K562 (cell line): ENCODE measurements around the gene PITPNB. TPM values are rescaled to one million over a fixed set of nuclear protein-coding genes. Genes with fewer than 3 reads are reported as not detected.

Experiments used
- BCL6 ChIP-seq: fragments of 250-450 bp; sonication (Bioruptor Pico); IDR thresholded peaks from 2 replicates; pipeline ENCODE4 v1.4.0; 2020
- GTF2E2 ChIP-seq: fragments of 200-800 bp; sonication (Bioruptor generic); IDR thresholded peaks from 2 replicates; pipeline ENCODE4 v1.6.1; 2016; ENCODE audit warnings: missing genetic modification characterization, missing compliant biosample characterization
- MEIS2 ChIP-seq: fragments of 450-650 bp; IDR thresholded peaks from 2 replicates; pipeline ENCODE4 v1.6.1; 2014; ENCODE audit warnings: mild to moderate bottlenecking; ENCODE audit not compliant: partially characterized antibody
- MYC ChIP-seq, 2 experiments: fragments of 250-450 bp in 1 of 2; sonication (Bioruptor Pico) in 1 of 2; IDR thresholded peaks; 2 replicates each; pipeline versions ENCODE4 v1.5.1 to v1.6.1; 2012 to 2021; ENCODE audit warnings: low read depth in 2 of 2, borderline replicate concordance in 1 of 2, improper control_type of control experiment in 1 of 2, low read length in 1 of 2, mild to moderate bottlenecking in 1 of 2, moderate library complexity in 1 of 2
- NR2C2 ChIP-seq, 2 experiments: fragments of 200-800 bp in 1 of 2; sonication (Bioruptor generic) in 1 of 2; sonication (generic) in 1 of 2; formaldehyde crosslinking in 1 of 2; IDR thresholded peaks; 2 replicates each; pipeline versions ENCODE4 v1.6.1 to v1.8.0; 2016 to 2022; ENCODE audit warnings: mild to moderate bottlenecking in 1 of 2, missing compliant biosample characterization in 1 of 2, missing genetic modification characterization in 1 of 2, missing genetic modification reagents in 1 of 2
- POU5F1 ChIP-seq: fragments of 150-350 bp; IDR thresholded peaks from 2 replicates; pipeline ENCODE4 v1.6.1; 2014; ENCODE audit warnings: borderline replicate concordance, low read length, low read depth, mild to moderate bottlenecking; ENCODE audit not compliant: partially characterized antibody
- TFAM ChIP-seq: fragments of 250-450 bp; sonication (Bioruptor Pico); conservative IDR thresholded peaks from 2 replicates; pipeline ENCODE4 v1.5.0; 2021; ENCODE audit warnings: mild to moderate bottlenecking, moderate library complexity
- ZBTB34 ChIP-seq: fragments of 250-450 bp; sonication (Bioruptor Pico); IDR thresholded peaks from 2 replicates; pipeline ENCODE4 v1.8.0; 2021; ENCODE audit warnings: mild to moderate bottlenecking, moderate library complexity
- polyA plus RNA-seq, 8 experiments: library from polyadenylated mRNA; depleted of rRNA in 4 of 8; stranded (reverse) in 5 of 8; unstranded in 3 of 8; fragments of >200 nt; fragmentation: Nextera tagmentation in 2 of 8; fragmentation: Illumina TruSeq in 1 of 8; extraction: Ambion mirVana in 2 of 8; extraction: Trizol in 1 of 8; gene quantifications; 2 replicates each; pipeline versions ENCODE4 v1.2.1 to v1.2.3, GENCODE V29; 2011 to 2014; ENCODE audit warnings: inconsistent platforms in 1 of 8, missing spikeins in 1 of 8
- total RNA-seq, 7 experiments: library from RNA; depleted of rRNA in 6 of 7; stranded (reverse); fragments of >200 nt in 6 of 7; fragmentation: Illumina TruSeq in 2 of 7; extraction: Trizol in 2 of 7; gene quantifications; 2 replicates each; pipeline versions ENCODE4 v1.2.1 to v1.2.3, GENCODE V29; 2011 to 2021; ENCODE audit warnings: low replicate concordance in 1 of 7
- TF ChIP-seq, protein P1 (sequence below): sonication (generic); formaldehyde crosslinking; IDR thresholded peaks from 2 replicates; pipeline ENCODE4 v1.8.1; 2023; ENCODE audit warnings: mild to moderate bottlenecking, missing genetic modification reagents, moderate library complexity

The PITPNB gene
- total and polyA plus RNA-seq, 9 of the 15 experiments (the other 6 are each of a cell fraction or from before 2014, with no cell fraction given) = 13.1 to 52.4 (median 34.7) TPM

DNA sequence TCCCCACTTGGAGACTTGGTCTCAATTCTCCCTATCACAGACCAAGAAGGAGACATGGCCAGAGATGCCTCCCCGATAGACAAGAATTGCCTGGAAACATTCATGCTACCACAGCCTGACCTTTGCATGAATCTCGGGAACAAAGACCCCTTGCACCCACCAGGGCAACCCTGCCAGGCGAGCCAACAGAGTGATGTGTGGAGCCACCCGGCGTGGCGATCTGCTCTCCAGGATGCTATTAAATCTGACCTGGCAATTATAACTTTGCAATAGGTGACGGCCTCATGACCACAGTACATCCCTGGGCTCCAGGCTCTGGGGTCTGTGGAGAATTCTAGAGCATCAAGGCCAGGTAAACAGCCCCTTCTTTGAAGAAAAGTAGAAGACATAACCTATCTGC, 86.5 kb downstream of the PITPNB start (continued):
- TF ChIP-seq TFAM (CRISPR knock-in tag) (no peak), BCL6 (no peak), MEIS2 (no peak), GTF2E2 (tag) (no peak), MYC (IDR thresholded peaks at IDR 0.05; ENCODE audit: low read depth, low read length) (no peak), MYC (CRISPR knock-in tag; IDR thresholded peaks at IDR 0.05; ENCODE audit: borderline replicate concordance, low read depth) (no peak), POU5F1 (no peak), NR2C2 (CRISPR knock-in tag; IDR thresholded peaks at IDR 0.05) (no peak), NR2C2 (tag; IDR thresholded peaks at IDR 0.05) (no peak), ZBTB34 (CRISPR knock-in tag) (no peak)
- TF ChIP-seq, protein P1, sequence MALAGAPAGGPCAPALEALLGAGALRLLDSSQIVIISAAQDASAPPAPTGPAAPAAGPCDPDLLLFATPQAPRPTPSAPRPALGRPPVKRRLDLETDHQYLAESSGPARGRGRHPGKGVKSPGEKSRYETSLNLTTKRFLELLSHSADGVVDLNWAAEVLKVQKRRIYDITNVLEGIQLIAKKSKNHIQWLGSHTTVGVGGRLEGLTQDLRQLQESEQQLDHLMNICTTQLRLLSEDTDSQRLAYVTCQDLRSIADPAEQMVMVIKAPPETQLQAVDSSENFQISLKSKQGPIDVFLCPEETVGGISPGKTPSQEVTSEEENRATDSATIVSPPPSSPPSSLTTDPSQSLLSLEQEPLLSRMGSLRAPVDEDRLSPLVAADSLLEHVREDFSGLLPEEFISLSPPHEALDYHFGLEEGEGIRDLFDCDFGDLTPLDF = no peak
